Measurements from ENCODE around the gene MYADML2. TPM values are rescaled to one million over a fixed set of nuclear protein-coding genes. Genes with fewer than 3 reads are reported as not detected.

Gene MYADML2
- total RNA-seq, 1 experiment from 2014 or later: 0.22 TPM

- Histone ChIP-seq H3K79me1 (ENCODE audit: insufficient read depth, low read depth, low read length, poor library complexity, severe bottlenecking) (peaks cover 5% of the 10 kb centered on the region), H3K9me3 (ENCODE audit: control insufficient read depth, low read depth, low read length) (no peaks in the 10 kb centered on the region), H2BK20ac (ENCODE audit: low read depth, low read length, poor library complexity, severe bottlenecking) (no peak overlapping the region), H3K79me2 (ENCODE audit: insufficient read depth, low read length) (peaks cover 22% of the 10 kb centered on the region; the same call in 1 of the 2 replicates), H4K91ac (ENCODE audit: insufficient read length, low read depth, low read length) (no peak overlapping the region), H2AFZ (ENCODE audit: low read length) (no peak overlapping the region), H3K14ac (ENCODE audit: insufficient read depth, low read length) (no peak overlapping the region; the same call in 1 of the 2 replicates), H4K5ac (ENCODE audit: insufficient read length, low read depth, low read length) (no peak overlapping the region), H3K27me3 (ENCODE audit: insufficient read depth, low read length) (no peaks in the 10 kb centered on the region), H3K27ac (ENCODE audit: insufficient read length, low read depth, low read length) (peak overlapping the region; percentile 17), H3K23me2 (ENCODE audit: insufficient read length, low read depth, low read length, poor library complexity, severe bottlenecking) (peaks cover 6% of the 10 kb centered on the region), H3K56ac (ENCODE audit: insufficient read length, low read depth, low read length) (no peak overlapping the region), H3K18ac (ENCODE audit: insufficient read length, low read depth, low read length) (no peak overlapping the region), H3T11ph (ENCODE audit: low read length) (no peak overlapping the region), H4K8ac (replicated peaks; ENCODE audit: insufficient read length, low read depth, low read length) (no peak overlapping the region), H3K4ac (ENCODE audit: low read depth, low read length) (no peak overlapping the region), H2BK15ac (ENCODE audit: low read depth, low read length) (no peak overlapping the region), H3K23ac (ENCODE audit: insufficient read length, low read depth, low read length) (no peak overlapping the region), H3K4me1 (ENCODE audit: insufficient read depth, low read length) (peaks cover 3% of the 10 kb centered on the region; the same call in 1 of the 2 replicates), H2BK5ac (ENCODE audit: insufficient read length, low read length) (no peak overlapping the region), H3K4me2 (ENCODE audit: insufficient read depth, insufficient read length, low read length) (peak overlapping the region; percentile 37), H2BK120ac (ENCODE audit: low read depth, low read length, poor library complexity, severe bottlenecking) (no peak overlapping the region), H2BK12ac (ENCODE audit: insufficient read length, low read depth, low read length) (no peak overlapping the region), H4K20me1 (ENCODE audit: control insufficient read depth, insufficient read depth, insufficient read length) (no peaks in the 10 kb centered on the region), H3K9ac (ENCODE audit: extremely low read depth, insufficient read length, low read length) (no peak overlapping the region), H2AK5ac (ENCODE audit: insufficient read length, low read length) (no peak overlapping the region)
- no peak for DNase-seq
- Mint-ChIP-seq H3K27ac (peak overlapping the region in 2 of 3 experiments; percentile 73 to 99; a peak in 4 of 7 replicates), H3K4me3 (peak overlapping the region; percentile 29 to 61; a peak in 2 of 5 replicates), H3K4me1 (peaks cover 35 to 38% of the 10 kb centered on the region in 2 experiments), H3K36me3 (ENCODE audit: insufficient read depth in 1 of 3, low read depth in 3 of 3) (peaks cover 12 to 33% (median 25%) of the 10 kb centered on the region in 3 experiments; a peak in 6 of 7 replicates), H3K9me3 (no peaks in the 10 kb centered on the region), H3K27me3 (ENCODE audit: low read depth) (no peaks in the 10 kb centered on the region)
- TF ChIP-seq, protein P1, sequence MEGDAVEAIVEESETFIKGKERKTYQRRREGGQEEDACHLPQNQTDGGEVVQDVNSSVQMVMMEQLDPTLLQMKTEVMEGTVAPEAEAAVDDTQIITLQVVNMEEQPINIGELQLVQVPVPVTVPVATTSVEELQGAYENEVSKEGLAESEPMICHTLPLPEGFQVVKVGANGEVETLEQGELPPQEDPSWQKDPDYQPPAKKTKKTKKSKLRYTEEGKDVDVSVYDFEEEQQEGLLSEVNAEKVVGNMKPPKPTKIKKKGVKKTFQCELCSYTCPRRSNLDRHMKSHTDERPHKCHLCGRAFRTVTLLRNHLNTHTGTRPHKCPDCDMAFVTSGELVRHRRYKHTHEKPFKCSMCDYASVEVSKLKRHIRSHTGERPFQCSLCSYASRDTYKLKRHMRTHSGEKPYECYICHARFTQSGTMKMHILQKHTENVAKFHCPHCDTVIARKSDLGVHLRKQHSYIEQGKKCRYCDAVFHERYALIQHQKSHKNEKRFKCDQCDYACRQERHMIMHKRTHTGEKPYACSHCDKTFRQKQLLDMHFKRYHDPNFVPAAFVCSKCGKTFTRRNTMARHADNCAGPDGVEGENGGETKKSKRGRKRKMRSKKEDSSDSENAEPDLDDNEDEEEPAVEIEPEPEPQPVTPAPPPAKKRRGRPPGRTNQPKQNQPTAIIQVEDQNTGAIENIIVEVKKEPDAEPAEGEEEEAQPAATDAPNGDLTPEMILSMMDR (conservative IDR thresholded peaks at IDR 0.05): no peak
- no CpG with 5 or more reads among the region's 58 CpGs for WGBS (ENCODE audit: extremely low coverage, insufficient read length, low lambda C conversion rate)
Measured at GRCh38 chr17:81922566-81923301, 24.3 kb downstream of the MYADML2 start.

Data from H9 (cell line).